ENCODE results near the gene WWC2.

WWC2 gene

DNA sequence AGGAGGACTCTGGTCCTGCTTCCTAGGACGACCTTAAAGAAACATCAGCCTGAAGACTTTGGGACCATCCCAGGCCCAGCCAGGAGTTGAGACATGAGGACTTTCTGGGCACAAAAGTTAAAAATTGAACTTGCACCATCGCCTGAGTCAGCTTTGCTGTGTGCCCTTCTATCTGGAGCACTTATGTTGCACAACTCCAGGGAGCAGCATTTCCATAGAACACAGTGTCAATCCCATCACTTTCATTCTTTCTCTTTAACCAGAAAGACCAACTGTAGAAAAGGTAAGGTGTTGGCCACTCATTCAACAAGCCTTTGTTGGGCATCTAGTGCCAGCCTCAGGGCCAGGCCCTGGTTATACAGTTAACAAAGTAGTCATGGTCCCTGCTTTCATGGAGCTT lies 231.8 kb downstream of the WWC2 start:
- H3K4me3 ChIP-seq (ENCODE audit: low read length), result no peak overlapping the region
- DNase-seq (ENCODE audit: low read depth, low spot score), result no peak

DNA sequence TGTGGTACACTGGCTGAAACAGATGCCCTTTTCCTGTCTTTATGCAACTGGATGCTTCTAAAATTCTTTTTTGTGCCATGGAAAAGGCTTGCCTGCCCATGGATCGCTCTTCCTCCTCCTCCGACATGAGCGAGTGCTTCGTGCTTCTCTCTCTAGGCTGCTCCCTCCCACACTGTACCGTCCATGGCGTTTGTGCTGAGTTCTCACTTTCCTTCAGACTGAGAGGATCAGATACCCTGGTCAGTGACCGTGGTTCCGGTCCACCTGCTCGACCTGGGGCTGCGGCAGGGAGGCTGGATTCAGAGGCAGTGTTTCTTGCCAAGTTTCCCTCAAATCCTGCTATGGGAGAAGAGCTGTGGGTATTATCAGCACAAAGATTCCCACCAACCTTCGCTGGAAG lies 233.4 kb downstream of the WWC2 start:
- H3K4me3 ChIP-seq (ENCODE audit: low read length), result no peak overlapping the region
- no peak for DNase-seq (ENCODE audit: low read depth, low spot score)

DNA sequence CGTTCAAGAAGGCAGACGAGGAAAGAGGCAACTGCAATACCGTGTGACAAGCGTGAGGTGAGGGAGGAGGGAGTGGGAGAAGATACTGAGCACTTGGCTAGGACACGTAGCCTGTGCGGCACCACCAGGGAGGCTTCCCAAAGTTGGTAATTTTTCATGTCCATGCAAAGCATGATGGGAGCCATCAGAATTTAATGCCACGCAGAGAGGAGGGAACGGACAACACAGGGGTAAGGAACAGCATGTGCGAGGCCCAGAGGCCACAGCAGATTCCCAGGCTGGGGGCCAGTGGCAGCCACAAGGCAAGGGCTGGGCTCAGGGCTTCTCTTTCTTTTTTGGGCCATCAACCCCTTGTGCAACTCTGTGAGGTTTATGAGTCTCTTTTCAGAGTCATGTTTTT lies 234.1 kb downstream of the WWC2 start:
- H3K4me3 ChIP-seq (ENCODE audit: low read length), result no peak overlapping the region
- DNase-seq (ENCODE audit: low read depth, low spot score), result no peak

DNA sequence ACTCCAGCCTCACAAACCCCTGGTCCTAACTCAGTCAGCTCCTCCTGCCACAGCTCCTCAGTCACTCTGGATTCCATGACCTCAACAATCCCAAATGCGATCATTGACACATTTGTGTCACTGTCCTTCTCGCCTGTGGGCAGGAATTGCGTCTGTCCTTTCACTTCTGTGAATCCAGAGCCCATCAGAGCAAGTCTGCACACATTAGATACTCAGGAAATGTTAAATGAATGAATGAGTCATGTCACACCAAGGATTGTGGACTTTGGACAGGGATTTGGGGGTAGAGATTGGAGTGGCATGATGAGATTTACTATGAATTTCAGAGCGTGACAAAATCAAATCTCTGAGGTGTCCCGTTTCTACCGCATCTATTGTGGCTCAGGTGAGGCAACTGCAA lies 234.9 kb downstream of the WWC2 start:
- DNase-seq (ENCODE audit: low read depth, low spot score), result no peak
- no peak overlapping the region for H3K4me3 ChIP-seq (ENCODE audit: low read length)

DNA sequence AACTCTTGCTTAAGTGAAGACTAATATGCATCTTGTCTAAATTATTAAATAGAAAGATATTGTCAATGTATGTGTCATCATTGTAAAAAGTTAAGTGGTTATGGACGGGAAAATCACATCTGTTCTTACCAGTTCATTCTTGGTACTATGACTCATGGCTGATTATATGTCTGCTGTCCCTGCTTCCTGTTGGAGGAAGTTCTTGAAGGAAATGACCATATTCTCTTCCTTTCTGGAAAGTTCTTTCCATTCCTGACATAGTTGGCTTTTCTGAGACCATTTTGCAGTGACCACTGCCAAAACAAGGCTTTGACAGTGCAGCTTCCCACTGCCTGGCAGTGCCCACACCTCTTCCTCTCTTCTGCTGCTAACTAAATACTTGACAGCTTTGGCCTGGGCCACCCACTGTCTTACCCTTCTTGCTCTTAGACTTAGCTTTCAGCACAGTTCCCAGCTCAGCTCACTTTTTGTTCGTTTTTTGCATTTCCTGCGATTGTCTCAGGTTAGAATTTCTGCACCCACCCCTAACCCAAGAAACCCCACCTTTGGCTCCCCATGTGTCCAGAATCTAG lies 236.4 kb downstream of the WWC2 start:
- DNase-seq (ENCODE audit: low read depth, low spot score), result no peak
- H3K4me3 ChIP-seq (ENCODE audit: low read length), result no peak overlapping the region

DNA sequence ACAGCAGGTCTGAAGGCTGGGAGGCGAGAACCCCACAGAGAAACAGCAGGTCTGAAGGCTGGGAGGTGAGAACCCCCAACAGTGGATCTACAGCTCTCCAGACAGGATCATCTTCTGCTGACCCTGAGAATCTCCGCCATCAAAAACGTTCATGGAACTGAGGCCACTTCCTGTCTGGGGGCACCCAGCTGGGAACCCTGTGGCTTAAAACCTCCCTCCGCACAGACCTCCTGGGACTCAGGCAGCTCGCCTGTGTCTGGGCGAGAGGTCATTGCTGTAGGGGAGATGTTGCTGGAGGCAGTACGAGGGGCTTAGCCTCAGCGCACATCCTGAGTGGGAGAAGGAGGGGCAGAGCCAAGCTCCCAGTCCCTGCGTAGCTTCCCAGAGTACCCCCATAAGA lies 238.3 kb downstream of the WWC2 start:
- DNase-seq (ENCODE audit: low read depth, low spot score), result no peak

DNA sequence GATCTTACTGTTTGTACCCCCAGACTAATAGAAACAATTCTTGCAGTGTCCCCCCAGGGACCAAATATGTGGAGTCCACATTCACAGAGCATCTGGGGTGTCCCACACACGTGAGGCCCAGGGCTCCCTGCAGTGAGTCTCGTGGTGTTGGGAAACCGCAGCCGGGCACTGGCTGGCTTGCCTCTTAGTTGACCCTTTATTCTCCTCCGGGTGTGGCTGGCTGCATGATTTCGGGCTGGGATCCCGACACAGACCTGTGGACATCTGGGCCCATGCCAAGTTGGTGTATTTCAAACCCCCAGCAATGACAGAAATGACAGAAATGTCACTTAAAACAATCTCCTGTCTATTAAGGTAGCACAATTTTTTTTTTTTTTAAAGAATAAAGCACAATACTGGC lies 238.8 kb downstream of the WWC2 start:
- no peak for DNase-seq (ENCODE audit: low read depth, low spot score)
- H3K4me3 ChIP-seq (ENCODE audit: low read length), result no peak overlapping the region

More for the DNA sequence above, 238.3 kb downstream of the WWC2 start:
- no peak overlapping the region for H3K4me3 ChIP-seq (ENCODE audit: low read length)

DNA sequence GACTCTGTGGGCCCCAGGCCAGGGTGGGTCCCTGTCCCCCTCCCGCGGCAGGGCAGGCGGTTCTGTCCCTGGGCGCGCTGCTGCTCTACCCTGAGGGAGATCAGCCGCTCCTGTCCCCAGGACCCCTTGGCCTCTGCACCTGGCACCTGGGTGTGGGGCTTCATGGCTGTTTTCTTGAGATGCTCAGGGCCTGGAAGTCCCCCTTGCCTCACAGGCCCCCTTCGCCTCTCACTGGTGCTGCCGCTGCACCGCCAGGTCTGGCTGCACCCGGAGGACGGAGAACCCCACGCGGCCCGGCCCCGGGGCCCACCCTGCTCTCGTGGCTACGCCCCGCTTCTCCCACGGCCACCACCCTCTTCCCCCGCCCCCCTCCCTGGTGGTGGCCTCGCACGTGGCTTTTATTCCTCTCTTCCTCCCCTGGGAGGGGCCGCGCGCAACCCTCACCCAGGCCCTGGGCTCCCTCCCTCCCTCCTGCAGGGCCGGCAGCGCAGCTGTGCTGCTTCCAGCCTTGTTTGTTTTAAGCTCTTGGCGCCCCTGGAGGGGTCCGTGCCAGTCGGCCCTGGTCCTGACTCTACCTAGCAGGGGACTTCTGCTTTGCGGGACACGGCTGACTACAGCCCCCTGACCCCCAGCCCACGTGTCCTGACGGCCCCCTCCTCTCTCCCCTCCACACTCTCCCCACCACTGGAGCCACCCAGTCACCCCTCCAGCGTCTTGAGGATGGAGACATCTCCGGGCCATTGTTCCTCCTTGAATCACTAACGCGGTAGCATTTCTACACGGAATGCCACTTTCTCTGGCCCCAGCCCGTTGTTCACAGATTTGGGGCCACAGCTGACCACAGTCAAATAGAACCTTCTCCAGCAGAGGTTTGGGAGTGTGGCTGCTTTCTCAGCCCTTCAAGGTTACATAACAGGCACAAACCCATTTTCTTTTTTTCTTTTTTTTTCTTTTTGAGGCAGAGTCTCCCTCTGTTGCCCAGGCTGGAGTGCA lies 243.8 kb downstream of the WWC2 start:
- no peak overlapping the region for H3K4me3 ChIP-seq (ENCODE audit: low read length)
- no peak for DNase-seq (ENCODE audit: low read depth, low spot score)

DNA sequence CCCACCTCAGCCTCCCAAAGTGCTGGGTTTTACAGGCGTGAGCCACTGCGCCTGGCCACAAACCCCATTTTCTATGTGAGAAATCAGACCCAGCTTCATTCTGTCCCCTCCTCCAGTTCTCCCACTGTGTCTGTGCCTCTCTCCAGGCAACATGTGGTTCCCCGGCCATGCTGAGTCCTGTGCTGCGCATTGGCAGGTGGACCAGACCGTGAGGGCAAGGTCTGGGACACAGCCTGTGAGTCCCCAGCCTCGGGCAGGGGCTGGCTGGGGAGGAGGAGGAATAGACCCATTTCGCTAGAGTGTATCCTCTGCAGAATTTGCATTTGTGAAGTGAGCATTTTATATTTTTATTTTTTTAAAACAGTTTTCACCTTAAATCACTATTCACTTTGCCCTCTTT lies 244.7 kb downstream of the WWC2 start:
- H3K4me3 ChIP-seq (ENCODE audit: low read length), result no peak overlapping the region
- no peak for DNase-seq (ENCODE audit: low read depth, low spot score)

DNA sequence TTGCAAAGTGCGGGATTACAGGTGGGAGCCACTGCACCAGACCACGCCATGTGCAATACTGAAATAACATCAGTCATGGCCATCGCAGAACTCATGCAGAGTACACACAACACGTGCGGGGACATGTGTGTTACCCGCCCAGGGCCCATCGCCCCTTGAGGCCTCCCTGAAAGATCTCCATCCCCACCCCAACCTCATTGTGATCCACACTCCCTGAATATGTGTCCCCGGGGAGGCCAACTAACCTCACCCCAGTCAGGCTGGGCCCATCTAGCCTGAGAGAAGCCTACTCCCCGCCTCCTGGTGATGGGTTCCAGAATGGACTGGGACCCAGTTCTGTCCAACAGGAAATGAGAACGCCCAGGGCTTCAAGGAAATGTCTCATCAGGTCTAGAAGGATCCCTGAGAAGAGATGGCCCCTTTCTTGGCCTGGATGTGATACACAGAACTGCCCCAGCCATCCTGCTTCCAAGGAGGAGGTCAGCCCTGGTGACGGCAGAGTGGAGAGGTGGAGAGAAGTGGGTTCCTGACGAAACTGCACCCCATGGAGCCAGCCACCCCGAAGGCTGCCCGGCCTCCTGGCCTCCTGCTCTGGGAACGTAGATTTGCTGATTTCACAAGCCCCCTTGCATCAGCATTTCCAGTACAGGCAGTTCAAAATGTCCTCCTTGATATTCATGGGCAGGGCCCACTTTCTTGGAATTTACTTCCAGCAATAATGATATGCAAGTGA lies 245.6 kb downstream of the WWC2 start:
- no peak overlapping the region for H3K4me3 ChIP-seq (ENCODE audit: low read length)
- DNase-seq (ENCODE audit: low read depth, low spot score), result no peak

DNA sequence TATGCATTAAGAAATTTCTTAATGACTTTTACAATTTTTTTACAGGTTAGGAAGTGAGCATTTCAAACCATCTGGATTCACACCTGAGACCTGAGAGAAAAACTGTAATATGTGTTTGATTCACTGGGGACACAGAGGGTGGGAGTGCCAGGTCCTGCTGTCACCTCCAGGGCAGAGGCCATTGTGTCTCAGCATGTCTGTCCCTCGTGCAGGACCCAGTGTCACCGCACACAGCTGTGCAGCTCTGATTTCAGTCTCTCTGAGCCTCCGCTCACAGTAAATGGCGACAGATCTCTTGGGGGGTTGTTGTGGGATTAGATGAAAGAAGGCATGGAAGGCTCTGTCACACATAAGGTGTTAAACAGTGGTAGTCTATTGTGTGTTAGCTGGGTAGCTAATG lies 246.2 kb downstream of the WWC2 start:
- H3K4me3 ChIP-seq (ENCODE audit: low read length), result no peak overlapping the region
- no peak for DNase-seq (ENCODE audit: low read depth, low spot score)

DNA sequence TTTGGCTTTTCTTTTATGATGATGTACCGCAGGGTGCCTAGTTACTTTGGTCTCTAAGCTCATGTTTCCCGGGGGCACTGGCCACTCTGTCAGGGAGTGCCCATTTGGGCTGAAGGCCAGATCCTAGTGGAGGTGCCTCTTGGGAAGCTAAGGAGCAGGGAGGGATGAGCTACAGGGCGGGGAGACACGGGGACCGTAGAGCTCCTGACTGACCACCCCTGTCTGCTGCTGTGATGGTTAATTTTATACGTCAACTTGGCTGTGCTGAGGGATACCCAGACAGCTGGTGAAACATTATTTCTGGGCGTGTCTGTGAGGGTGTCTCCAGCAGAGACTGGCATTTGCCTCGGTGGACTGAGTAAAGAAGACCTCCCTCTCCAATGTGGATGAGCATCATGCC lies 248.1 kb downstream of the WWC2 start:
- H3K4me3 ChIP-seq (ENCODE audit: low read length), result no peak overlapping the region
- no peak for DNase-seq (ENCODE audit: low read depth, low spot score)

DNA sequence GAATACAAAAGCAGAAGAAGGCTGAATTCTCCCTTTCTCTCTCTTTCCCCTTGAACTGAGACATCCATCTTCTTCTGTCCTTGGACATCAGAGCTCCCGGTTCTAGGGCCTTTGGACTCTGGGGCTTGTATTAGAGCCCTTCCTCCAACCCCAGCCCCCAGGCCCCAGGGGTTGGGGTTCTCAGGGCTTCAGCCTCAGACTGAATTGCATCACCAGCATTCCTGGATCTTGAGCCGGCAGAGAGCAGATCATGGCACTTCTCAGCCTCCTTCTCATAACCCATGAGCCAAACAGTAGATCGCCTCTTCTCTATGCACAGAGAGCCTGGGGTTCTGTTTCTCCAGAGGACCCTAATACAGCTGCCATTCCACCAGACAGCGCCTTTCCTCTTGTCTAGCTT lies 248.5 kb downstream of the WWC2 start:
- no peak for DNase-seq (ENCODE audit: low read depth, low spot score)
- H3K4me3 ChIP-seq (ENCODE audit: low read length), result no peak overlapping the region

DNA sequence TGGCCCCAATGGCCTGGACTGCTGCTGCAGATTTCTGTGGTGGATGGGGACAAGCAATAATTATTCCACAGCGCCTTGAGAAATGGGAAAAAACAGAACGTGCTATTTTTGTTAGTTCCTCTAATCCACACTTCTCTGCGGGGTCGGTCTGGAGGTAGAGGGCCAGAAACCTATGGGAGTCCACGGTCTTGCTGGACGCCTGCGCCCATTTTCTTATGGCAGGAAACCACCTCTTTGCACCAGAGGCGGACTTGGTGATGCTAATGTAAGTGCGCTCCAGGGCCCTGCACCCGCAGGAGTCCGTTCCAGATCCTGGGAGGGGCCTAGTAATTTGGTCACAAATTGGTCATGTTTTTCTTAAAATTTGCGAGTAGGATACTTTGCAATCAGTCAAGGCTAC lies 249.1 kb downstream of the WWC2 start:
- no peak for DNase-seq (ENCODE audit: low read depth, low spot score)
- H3K4me3 ChIP-seq (ENCODE audit: low read length), result no peak overlapping the region

DNA sequence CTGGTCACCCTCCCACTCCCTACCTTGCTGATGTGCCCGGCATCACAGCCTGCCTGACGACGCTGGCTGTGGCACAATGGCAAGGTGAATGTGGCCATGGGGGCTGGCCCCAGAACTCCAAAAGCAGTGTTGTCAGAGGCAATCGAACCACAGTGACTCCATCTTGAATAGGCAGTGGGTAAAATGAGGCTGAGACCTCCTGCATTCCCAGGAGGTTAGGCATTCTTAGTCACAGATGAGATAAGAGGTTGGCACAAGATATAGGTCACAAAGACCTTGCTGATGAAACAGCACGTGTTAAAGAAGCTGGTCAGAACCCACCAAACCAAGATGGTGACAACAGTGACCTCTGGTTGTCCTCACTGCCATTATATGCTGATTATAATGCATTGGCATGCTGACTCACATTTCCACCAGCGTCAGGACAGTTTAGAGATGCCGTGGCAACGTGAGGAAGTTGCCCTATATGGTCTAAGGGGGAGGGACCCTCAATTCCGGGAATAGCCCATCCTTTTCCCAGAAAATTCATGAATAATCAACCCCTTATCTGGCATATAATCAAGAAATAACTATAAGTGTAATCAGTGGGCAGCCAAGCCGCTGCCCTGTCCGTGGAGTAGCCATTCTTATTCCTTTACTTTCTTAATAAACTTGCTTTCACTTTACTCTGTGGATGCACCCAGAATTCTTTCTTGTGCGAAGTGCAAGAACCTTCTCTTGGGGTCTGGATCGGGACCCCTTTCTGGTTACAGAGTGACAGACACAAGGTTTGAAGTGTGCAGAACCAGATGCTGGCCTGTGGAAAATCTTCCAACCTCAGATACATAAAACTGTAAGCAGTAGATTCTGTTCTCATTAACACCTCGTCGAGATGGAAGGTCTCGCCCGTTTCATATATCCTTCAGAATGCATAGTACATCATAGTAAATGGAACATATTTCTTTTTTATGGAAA lies 249.9 kb downstream of the WWC2 start:
- no peak for DNase-seq (ENCODE audit: low read depth, low spot score)
- H3K4me3 ChIP-seq (ENCODE audit: low read length), result no peak overlapping the region

DNA sequence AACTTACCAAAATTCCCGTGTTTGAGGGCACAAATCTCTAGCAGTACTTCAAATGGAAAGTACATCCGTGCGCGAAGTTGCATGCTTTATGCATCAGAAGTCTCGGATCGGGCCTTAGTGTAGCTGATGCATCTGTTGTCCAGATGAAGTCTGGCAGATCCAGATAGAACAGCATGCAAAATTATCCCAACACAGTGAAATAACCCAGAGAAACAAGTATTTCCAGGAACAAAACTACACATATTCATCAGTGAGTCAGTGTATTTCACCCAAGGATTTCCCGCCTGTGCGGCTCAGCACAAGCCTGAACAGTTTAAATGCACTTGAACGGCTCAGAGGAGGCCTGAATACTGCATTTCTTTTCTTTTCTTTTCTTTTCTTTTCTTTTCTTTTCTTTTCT lies 250.6 kb downstream of the WWC2 start:
- H3K4me3 ChIP-seq (ENCODE audit: low read length), result no peak overlapping the region
- no peak for DNase-seq (ENCODE audit: low read depth, low spot score)

DNA sequence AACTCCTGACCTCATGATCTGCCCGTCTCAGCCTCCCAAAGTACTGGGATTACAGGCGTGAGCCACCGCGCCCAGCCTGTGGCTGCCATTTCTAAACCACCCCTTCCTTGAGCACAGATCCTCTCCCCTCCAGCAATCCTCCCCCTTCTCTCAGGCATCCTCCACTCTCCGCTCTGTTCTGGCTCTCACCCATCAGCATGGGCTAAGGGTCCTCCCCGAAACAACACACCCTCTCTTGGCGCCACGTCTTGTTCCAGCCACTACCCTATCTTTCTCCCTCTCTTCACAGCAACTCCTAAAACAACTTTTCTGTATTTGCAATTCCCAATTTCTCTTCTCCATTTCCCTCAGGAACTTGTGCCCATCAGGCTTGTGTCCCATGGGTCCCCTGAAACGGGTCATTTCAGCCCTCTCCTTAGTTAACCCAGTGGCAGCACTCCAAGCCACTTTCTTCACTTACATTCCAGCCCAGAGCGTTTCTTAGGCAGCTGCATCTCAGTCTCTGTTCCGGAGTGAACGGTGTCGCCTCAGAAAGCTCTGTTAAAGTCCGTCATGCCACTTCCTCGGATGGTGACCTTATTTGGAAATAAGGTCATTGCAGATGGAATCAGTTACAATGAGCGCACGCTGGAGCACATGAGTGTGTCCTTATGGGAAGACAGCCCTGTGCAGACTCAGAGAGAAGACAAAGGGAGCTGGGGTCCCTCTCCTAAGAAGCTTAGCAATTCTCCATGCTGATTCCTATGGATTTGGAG lies 251.4 kb downstream of the WWC2 start:
- H3K4me3 ChIP-seq (ENCODE audit: low read length), result no peak overlapping the region
- no peak for DNase-seq (ENCODE audit: low read depth, low spot score)

DNA sequence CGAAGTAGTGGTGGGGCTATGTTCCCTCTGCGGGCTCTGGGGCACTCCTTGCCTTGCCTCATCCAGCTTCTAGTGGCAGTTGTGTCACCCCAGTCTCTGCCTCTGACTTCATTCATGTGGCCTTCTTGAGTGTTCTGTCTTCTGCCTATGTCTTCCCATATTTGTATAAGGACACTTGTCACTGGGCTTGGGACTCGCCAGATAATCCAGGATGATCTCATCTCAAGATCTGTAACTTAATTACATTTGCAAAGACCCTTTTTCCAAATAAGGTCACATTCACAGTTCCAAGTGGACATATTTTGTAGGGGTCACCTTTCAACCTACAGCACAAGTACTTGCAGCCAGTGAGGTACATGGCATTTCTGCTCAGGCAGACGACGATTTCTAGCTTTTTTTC lies 253.5 kb downstream of the WWC2 start:
- DNase-seq (ENCODE audit: low read depth, low spot score), result no peak

More for the DNA sequence above, 253.5 kb downstream of the WWC2 start:
- no peak overlapping the region for H3K4me3 ChIP-seq (ENCODE audit: low read length)
